Body of pancreas (tissue), 4 donors: ENCODE results near the gene FLAD1.

Experiments used
- POLR2A ChIP-seq, 3 donors: fragments of 450-650 bp; IDR thresholded peaks; one replicate each; pipeline ENCODE4 v1.6.1; 2016; ENCODE audit warnings: antibody characterized with exemption in 3 of 3, mild to moderate bottlenecking in 2 of 3
- TF ChIP-seq, protein P1 (sequence below), 7 experiments: fragments of 450-650 bp in 4 of 7; fragments of 200-600 bp in 3 of 7; sonication (generic) in 3 of 7; IDR thresholded peaks; one replicate each; pipeline ENCODE4 v1.5.1; 2016 to 2019; ENCODE audit warnings: antibody characterized with exemption in 7 of 7

DNA sequence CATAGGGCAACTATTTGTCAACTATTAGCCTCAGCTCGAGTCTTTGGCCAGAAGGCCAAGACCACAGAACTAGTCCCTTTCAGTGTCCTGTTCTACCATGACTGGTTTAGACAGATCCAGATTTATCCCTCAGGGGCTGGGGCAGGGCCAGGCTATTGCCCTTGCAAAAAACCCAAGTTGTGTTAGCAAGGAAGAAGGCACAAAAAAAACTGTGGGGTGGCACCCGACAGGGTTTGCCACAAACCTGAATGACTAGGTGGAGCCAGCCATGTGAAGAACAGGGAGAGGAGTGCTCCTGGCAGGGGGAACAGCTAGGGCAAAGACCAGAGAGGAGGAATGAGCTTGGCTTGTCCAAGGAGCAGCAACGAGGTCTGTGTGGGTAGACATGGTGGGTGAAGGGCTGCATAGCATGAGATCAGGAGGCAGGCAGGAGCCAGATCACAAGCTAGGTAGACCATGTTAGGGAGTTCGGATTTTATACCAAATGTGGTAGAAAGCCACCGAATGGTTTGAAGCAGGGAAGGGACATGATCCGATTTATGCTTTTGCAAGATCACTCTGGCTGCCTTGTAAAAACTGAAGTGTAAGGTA lies 54.8 kb downstream of the FLAD1 start:
- TF ChIP-seq POLR2A (IDR thresholded peaks at IDR 0.05) = no peak
- TF ChIP-seq, protein P1, sequence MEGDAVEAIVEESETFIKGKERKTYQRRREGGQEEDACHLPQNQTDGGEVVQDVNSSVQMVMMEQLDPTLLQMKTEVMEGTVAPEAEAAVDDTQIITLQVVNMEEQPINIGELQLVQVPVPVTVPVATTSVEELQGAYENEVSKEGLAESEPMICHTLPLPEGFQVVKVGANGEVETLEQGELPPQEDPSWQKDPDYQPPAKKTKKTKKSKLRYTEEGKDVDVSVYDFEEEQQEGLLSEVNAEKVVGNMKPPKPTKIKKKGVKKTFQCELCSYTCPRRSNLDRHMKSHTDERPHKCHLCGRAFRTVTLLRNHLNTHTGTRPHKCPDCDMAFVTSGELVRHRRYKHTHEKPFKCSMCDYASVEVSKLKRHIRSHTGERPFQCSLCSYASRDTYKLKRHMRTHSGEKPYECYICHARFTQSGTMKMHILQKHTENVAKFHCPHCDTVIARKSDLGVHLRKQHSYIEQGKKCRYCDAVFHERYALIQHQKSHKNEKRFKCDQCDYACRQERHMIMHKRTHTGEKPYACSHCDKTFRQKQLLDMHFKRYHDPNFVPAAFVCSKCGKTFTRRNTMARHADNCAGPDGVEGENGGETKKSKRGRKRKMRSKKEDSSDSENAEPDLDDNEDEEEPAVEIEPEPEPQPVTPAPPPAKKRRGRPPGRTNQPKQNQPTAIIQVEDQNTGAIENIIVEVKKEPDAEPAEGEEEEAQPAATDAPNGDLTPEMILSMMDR (IDR thresholded peaks at IDR 0.05) = no peak
